ENCODE measurements around the gene TTI1.

Gene TTI1

DNA sequence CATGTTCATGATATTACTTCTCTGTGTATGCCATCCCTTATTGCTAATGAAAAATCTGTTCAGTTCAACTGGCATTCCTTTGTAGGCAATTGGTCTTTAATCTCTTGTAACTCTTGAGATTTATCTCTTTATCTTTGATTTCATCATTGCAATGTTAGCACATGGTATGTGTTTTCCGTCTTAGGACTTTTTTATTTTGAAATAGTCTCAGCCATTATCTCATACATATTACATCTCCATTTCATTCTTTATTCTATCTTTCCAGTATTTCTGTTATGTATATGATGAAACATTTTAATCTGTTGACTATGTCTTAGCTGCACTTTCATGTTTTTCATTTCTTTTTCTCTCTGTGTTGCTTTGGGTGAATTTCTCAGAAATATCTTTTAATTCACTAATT lies 72.2 kb downstream of the TTI1 start:
- TF ChIP-seq, protein P1, sequence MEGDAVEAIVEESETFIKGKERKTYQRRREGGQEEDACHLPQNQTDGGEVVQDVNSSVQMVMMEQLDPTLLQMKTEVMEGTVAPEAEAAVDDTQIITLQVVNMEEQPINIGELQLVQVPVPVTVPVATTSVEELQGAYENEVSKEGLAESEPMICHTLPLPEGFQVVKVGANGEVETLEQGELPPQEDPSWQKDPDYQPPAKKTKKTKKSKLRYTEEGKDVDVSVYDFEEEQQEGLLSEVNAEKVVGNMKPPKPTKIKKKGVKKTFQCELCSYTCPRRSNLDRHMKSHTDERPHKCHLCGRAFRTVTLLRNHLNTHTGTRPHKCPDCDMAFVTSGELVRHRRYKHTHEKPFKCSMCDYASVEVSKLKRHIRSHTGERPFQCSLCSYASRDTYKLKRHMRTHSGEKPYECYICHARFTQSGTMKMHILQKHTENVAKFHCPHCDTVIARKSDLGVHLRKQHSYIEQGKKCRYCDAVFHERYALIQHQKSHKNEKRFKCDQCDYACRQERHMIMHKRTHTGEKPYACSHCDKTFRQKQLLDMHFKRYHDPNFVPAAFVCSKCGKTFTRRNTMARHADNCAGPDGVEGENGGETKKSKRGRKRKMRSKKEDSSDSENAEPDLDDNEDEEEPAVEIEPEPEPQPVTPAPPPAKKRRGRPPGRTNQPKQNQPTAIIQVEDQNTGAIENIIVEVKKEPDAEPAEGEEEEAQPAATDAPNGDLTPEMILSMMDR (IDR thresholded peaks at IDR 0.05): no peak
- no peak for TF ChIP-seq ZFX (IDR thresholded peaks at IDR 0.05; ENCODE audit: borderline replicate concordance)
- no peak overlapping the region for H3K27ac ChIP-seq

GRCh38 chr20:37958856-37959520 lies 74.3 kb downstream of the TTI1 start:
- TF ChIP-seq, protein P1 (IDR thresholded peaks at IDR 0.05): no peak
- no peak for TF ChIP-seq ZFX (IDR thresholded peaks at IDR 0.05; ENCODE audit: borderline replicate concordance)

GRCh38 chr20:37956107-37956585 lies 77.1 kb downstream of the TTI1 start:
- H3K27ac ChIP-seq: peak overlapping the region; percentile 25
- no peak for TF ChIP-seq ZFX (IDR thresholded peaks at IDR 0.05; ENCODE audit: borderline replicate concordance)
- TF ChIP-seq, protein P1 (IDR thresholded peaks at IDR 0.05): no peak

More at GRCh38 chr20:37958856-37959520, 74.3 kb downstream of the TTI1 start:
- no peak overlapping the region for H3K27ac ChIP-seq

DNA sequence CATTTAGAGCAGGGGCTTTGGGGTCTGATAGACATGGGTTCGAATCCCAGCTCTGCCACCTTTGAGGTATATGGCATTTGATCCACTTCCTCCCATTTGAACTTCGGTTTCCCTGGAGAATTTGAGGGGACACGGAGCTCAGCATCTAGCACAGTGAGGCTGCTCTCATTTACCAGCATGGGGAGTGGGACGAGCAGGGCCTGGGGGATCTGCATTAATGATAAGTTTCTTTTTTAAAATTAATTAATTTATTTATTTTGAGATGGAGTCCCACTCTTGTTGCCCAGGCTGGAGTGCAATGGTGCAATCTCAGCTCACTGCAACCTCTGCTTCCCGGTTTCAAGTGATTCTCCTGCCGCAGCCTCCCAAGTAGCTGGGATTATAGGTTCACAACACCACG lies 77.7 kb downstream of the TTI1 start:
- peak overlapping the region; percentile 25; the same call in 1 of the 2 replicates for H3K27ac ChIP-seq
- TF ChIP-seq, protein P1 (IDR thresholded peaks at IDR 0.05): no peak
- no peak for TF ChIP-seq ZFX (IDR thresholded peaks at IDR 0.05; ENCODE audit: borderline replicate concordance)

- TF ChIP-seq, protein P1 (IDR thresholded peaks at IDR 0.05): no peak
- no peak for TF ChIP-seq ZFX (IDR thresholded peaks at IDR 0.05; ENCODE audit: borderline replicate concordance)
- H3K27ac ChIP-seq: no peak overlapping the region
Measured at GRCh38 chr20:37954626-37955025, 78.6 kb downstream of the TTI1 start.

GRCh38 chr20:37954190-37954589 lies 79.1 kb downstream of the TTI1 start:
- H3K27ac ChIP-seq: no peak overlapping the region
- TF ChIP-seq, protein P1 (IDR thresholded peaks at IDR 0.05): no peak

- H3K27ac ChIP-seq: no peak overlapping the region
- TF ChIP-seq ZFX (IDR thresholded peaks at IDR 0.05; ENCODE audit: borderline replicate concordance): no peak
- TF ChIP-seq, protein P1 (IDR thresholded peaks at IDR 0.05): no peak
Measured at GRCh38 chr20:37948956-37949355, 84.3 kb downstream of the TTI1 start.

Data from 22Rv1 (cell line).